NCI-H1930 (cell line): Measurements from ENCODE around the gene SH3TC2.

Experiments used
- DNase-seq, 2 experiments: peaks; one replicate each; lab custom pipeline; 2025; lab: John Stamatoyannopoulos, UW

SH3TC2 gene

DNA sequence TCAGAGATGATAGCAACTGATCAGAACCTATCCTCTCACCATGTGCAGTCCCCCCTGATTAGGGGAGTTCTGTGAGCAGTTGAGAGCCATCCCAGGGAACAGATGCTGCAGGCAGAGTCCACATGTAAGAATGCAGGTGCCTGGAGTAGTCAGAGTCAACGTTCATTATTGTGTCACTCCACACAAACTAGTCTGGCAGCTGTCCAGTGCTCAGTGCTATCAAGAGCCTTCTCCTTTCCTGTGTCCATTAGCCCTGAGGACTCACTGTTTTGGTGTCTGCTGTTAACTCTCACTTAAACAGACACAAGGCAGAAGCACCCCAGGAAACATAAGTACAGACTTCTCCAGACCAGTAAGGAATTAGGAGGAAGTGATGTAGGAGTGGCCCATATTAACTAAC, 2.5 kb downstream of the SH3TC2 start:
- DNase-seq = no peak

DNA sequence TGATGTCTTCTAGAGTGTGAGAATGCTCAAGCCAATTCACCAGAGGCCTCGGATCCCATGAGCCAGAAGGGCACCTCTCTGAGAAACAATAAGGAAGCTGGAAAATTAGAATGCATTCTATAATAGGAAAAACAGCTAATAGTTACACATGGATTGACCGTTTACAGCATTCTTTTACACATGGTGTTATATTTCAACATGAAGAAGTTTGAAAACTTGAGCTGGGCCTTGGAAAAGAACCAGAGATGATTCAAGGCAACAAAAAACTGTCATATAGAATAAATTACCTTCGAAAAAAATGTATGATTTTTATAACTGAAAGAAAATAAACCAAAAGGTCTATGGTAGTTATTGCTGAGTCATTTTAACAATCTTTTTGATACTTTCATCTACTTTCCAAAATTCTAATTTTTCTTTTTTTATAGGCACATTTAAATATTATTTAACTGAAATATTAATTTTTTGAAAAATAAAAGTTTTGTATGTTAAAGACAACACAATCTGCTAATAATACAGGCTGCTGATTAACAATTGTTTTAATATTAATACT, 6.2 kb downstream of the SH3TC2 start:
- no peak for DNase-seq

DNA sequence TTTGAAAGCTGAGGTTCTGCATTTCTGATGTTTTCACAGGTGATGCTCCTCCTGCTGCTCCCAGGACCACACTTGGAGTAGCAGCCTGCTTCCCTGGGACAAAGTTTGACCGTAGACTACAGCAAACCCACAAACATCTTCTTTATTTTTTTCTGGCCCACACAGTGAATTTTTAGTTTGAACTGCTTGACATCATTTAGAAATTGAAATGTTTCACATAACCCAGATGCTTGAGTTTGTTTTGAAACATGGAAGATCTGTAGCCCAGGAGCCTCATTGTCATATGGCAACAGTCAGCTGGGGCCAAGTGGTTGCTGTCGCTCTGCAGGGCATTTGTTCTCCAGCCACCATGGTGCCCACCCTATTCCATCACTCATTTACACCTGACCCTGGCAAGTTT, 8.4 kb downstream of the SH3TC2 start:
- no peak for DNase-seq

DNA sequence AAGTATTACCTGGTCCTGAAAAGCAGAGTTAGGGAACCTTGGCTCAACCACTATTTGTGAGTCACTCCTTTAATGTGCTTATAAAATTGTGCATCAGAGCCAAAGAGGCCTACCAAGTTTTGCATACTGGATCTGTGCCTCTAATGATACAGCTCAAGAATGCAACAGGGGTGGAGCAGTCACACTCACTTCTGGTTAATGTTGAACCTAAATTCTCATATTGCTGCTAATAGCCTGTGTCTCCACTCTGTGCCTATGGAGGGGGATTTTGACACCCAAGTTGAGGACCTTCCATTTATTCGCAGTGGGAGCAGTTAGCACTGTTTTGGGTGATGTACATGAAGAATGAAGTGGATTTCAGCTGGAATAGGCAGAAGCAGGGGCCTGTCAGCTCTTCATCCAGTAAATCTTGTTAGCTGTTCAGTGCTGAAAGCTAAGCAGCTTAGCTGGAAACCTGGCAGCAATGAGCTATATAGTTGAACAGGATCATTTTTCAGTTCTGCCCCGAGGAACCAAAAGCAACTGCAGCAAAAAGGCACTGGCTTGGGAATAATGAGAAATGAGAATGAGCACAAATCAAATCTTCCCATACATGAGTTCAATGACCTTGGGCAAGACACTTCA, 9.7 kb downstream of the SH3TC2 start:
- no peak for DNase-seq

DNA sequence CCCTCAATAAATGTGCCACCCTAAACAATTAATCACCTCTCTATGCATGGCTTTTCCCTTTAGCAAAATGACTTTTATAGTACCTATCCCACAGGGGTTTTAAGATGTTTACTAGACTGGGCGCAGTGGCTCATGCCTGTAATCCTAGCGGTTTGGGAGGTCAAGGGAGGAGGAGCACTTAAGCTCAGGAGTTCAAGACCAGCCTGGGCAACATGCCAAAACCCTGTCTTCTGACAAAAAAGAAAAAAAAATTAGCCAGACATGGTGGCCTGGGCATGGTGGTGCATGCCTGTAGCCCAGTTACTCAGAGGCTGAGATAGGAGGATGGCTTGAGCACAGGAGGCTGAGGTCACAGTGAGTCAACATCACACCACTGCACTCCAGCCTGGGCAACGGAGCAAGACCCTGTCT, 13.5 kb downstream of the SH3TC2 start:
- DNase-seq = no peak

DNA sequence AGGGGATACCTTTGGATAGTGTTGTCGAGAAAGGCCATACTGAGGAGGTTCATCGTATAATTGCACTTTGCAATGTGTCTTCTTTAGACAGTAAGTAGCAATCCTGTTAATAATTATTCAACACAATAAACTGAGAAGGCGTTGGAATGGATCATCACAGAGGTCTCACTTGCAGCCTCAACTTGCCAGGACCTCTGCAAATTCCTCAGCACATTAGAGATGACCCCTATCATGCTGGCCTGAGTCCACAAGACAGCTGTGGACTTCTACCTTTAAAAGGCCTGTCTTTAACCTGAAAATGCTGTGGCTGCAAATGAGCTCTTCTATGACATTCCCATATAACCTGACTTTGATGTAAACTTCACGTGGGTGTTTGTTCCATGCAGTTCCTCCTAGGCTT, 14.1 kb downstream of the SH3TC2 start:
- no peak for DNase-seq

DNA sequence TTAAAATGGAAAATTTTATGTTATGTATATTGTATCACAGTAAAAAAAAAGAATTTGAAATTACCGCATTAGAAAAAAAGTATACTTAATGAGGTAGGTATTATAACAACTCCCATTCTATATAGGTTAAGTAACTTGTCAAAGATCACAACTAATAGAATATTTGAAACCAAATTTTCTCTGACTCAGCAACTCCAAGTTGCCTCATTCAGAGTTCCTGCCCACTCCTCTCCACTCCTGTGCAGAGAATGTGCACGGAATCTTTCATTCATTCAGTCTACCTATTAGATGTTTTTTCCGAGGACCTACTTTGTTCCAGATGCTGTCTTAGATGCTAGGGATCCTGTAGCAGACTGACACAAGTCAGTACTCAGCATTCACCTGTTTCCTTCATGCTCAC, 15.4 kb downstream of the SH3TC2 start:
- no peak for DNase-seq

DNA sequence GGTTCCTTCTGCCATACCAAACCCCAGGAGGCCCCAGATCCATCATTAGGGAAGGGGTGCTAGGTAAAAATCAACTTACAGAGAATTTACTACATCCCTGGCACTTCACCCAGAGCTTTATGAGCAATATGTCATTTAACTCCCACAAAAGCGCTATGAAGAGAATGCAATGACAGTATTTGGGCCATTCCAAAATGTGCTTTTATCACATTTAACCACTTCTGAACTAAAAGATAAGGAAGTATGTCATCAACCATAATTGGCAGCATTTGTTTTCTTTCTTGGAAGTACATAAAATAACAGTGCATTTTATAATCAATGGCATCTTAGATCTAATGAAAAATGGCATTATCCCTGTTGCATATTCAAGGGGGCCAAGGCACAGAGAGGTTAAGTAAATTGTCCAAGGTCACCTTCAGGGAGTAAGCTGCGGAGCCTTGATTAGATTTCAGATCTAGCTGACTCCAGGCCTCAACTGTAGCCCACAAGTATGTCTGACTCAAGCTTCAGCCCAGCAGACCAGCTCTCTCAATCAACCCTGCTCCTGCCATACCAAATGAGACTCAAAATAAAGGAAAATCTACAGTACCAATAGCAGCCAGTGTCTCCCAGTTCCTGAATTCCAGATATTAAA, 16.5 kb downstream of the SH3TC2 start:
- DNase-seq = no peak

DNA sequence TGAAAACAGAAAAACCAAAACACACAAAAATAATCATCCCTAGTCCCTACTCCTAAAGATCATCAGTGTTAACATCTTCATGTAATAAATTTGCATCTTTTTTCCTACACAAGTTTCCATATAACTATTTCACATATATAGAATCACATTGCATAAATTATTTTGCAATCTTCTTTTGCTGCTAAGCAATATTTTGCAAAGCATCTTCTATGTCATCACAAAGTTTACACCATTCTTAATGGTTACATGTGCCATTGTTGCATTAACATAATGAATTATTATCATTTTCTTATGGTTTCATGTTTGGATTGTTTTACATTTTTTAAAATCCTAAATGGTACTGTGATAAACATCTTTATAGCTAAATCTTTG, 17.8 kb downstream of the SH3TC2 start:
- no peak for DNase-seq

DNA sequence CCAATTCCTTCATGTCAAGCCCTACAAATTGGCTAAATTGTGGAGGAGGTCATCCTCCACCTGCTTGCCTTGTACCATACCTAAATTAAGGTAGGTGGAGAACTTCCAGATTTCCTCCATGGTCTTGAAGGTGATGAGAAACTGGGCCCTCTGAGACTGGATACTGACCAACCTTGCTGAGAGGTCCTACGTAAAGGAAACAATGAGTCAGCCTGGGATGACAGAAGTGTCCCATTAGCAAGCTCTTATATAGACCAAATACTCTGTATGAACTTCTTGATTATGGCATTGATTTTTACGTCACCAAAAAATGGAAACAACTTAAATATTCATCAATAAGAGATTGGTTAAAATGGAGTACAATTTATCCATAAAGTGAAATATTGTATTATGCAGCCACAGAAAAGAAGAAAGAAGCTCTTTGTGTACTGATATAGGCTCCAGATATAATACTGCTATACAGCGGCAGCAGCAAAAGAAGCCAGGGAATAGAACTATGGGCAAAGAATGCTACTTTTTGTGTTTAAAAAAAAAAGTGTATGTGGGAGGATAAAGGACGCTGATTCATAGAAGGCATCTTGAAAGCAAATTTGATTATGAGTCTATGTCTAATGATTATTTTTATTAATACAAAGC, 18.3 kb downstream of the SH3TC2 start:
- no peak for DNase-seq

DNA sequence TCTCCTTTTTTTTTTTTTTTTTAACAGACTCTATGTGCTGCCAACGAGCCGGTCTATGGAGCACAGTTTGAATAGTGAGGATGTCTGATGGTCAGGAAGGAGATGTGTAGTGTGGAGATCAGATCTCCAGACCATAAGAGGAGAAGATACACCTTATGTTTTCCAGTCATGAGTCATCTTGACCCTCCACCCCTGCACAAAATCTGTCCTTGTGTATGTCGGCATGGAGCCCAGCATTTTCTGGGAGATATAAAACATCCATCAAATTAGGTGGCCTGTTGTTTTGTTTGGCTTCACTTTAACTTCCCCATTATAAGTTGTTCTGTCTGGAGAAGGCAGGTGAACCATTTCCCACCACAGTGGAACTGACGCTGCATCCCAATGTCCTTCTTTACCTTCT, 19.2 kb downstream of the SH3TC2 start:
- no peak for DNase-seq

DNA sequence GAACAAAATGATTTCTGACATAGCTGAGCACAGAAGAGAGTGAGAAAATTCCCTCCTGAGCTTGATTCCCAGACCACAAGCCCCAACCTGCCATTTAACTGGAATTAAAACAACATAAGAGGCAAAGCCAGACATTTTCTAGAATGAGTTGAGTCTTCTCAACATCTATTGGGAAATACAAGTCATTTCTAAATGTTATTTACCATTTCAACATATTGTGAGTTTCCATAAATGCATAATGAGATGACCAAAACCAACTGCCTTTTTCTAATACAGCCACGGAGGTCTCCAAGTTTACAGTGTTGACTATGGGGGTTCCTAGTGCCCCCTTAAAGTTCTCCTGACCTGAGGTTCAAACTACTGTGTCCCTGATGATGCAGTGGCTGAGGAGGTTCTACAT, 20.0 kb downstream of the SH3TC2 start:
- no peak for DNase-seq

DNA sequence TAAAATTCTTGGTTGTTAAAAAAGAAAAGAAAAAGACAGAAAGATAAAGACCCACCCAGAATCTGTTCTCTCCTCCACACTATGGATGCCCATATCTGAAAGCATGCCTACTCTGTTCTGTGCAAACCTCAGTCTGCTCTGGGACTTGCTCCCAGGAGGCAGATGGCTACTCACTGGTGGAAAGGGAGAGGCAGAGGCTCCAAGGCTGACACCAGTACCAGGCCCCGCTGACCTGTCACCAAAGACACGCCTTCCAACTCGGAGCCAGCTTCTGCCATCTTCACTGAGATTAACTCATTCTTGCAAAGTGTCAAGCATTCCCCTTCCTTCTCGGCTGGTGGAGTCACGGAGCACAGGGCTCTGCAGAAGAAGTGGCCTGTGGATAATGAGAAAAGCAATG, 21.6 kb downstream of the SH3TC2 start:
- DNase-seq = no peak

DNA sequence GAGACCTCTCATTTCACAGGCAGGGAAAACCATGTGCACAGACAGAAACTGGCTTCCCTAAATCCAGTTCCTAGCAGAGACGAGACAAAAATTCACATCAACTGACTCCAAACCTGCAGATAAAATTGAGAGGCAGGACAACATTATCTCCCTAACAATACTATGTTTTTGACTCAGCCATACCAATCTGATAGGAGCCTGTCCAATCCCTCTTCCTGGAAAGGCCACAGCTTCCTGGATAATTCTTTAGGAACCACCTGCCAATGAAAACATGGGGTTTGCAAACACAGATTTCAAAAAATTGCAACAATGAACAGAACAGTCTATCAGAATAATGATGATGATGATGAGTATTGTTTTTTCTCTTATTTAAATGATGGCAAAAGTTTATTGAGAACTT, 22.4 kb downstream of the SH3TC2 start:
- DNase-seq = no peak

DNA sequence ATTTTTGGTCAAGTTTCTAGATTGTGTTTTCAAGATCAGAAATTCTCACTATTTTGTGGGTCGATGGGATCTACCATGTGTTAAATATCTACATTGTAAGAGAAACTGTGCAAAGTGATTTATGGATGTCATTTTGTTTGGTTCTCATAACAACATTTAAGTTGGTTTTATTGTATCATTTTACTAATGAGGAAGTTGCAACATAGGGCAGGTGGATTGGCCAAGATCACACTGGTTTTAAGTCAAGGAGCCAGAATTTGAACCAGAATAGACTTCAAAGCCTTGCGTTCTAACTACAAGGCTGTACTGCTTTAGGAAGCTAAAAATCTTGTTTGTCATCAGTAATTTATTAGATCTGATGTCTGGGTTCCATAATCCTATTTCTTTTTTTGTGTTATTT, 23.4 kb downstream of the SH3TC2 start:
- no peak for DNase-seq

DNA sequence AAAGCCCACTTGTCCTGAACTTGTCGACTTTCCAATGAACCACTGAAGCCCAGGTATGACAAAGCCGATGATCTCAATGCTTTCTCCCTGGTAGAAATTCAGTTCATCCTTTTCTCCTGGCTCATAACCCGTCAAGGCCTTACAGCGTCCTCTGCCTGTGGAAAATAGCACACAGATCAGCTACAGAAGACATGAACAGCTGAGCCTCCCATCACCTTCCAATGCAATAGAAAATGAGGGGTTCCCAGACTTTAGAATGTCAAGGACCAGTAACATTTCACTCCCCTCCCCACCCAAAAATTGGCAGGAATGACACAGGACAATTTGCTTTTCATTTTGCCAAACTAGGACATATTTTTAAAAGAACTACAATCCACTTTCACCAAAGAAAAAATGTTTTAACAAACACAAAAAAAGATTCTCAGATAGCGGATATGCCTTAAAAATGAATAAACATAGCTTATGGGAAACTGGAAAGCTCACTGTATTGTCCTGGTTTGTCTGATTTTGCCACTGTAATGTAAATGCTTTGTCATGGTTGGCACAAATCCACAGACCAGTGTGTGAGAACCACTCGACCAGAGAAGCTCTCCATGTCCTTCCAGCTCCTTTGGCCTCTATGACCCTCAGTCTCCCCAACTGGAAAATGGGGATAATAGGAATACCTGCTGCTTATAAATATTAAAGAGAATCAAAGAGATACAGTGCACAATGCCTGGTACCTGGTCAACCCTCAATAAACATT, 24.4 kb downstream of the SH3TC2 start:
- DNase-seq = no peak

DNA sequence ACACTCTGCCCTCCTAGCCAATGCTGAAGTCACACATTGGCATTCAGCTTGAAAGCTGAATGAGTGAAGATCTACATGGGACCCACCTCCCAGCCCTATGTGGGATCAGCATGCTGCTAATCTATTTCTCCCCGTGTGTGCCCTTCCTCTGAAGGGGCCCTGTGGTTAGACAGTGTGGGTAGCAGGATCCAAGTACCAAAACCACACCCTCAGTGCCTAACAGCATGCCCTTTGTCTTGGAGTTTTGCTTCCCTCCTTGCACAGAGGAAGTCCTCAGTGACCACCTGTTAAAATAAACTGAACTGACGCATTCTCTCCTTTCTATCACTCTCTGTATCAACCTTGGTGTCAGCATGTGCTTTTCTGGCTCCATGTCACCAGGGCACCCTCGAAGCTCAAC, 25.0 kb downstream of the SH3TC2 start:
- no peak for DNase-seq

DNA sequence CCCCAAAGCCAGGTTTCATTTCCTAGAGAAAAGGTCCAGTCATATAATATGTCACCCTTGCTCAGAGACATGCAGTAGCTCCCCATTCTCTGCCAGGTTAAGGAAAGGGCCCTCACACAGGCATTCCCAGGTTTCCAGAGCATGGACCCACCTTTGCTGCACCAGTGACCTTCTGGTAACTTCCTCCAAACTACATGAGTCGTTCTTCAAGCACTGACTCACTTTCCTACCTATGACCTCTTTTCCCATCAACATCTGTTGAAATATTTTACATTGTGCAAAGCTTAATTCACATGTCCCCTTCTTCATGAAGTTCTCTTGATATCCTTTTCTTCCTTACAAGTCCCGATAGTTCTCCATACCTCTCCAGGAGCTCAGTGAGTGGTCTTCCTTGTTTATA, 25.9 kb downstream of the SH3TC2 start:
- DNase-seq = no peak

DNA sequence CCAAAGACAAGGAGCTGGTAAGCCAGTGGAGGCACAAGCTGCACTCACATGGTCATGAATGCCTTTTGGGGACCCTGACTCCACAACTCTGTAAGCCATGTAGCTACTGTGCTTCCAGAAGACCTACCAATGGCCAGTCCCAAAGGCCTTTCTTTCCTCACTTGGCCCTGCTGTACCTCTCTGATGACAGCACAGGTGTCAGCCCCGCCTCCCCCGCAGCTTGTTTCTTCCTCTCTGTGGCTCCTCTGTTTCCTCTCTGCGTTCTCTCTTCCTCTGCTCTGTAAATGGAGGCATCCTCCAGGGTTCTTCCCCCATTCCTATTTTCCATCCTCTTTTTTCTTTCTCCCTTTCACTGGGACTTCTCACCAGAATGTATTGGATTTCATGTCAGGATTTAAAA, 26.7 kb downstream of the SH3TC2 start:
- no peak for DNase-seq

DNA sequence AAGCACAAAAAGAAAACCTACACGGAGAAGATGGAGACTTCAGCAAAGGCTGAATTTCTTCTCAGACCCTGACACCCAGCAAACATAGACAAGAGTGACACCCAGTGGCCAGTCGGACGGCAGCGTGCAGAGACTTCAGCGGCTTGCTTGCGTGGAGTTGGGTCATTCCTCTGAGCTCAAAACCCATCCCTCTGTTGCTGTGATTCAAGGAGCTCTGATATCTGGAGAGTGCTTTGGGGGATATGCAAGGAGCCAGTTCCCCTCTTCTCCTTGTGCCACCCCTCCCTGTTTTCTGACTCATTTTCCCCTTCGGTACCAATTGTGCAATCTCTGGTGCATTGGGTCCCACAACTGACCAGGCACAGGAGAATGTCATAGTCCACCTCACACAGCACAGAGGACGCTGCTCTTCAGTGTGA, 27.5 kb downstream of the SH3TC2 start:
- DNase-seq = peak in 1 of 2 experiments; percentile 32

DNA sequence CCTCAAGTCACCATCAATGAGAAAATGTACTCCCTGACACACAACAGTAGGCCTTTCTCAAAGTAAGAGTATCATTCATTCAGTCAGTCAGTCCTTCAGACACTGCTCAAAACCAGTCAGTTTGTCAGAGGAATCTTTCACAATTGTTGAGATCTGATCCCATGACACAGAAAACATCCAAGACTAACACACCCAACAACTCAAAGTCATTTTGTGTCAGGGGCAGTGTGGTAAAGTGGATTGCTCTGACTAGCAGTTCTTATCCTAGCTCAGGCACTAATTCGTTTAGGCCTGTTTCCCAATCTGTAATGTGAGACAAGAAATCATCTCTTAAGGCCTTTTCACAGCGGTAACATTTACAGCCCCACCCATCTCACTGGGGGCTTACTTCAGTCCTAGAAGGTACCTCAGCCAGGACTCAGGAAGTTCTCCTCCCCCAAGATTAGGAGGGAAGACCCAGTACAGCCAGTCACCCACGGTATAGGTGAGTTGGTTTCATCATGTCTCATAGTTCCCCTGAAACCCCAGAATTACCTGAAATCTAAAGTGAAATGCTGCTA, 31.9 kb downstream of the SH3TC2 start:
- DNase-seq = no peak

DNA sequence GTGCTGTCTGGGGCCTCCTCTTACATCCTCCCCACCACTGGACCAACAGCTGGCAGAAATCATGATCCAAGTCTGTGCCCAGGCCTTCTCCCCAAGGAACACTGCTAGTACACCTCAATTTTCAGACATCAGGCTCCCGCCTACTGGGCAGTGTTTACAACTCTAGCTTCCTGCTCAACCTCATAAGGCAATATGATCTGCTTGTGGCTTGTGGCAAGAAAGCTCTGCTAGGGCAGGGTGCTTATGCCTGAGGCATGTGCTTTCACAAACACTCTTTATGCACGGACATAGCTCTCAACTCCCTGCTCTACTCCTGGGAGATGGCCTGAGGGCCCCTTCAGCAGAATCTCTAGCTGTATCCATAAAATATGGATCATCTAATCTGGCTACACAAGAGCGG, 32.5 kb downstream of the SH3TC2 start:
- DNase-seq = no peak

DNA sequence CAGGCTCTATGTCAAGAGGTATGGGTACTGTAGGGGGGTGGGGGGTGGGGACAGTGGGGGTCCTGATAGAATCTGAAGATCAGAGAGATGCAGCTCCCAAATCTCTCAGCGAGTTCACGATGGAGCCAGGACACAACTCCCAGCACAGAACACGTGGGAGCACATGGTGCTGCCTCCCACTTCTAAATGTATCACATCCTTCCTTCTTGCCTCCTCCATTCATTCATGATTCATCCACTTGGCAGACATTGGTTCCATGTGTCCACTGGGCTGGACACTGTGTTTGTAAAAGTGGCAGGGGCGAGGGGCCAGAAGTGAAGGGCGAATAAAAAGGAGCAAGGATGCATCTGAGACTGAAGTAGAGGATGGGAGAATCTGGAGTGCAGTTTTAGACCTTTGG, 33.9 kb downstream of the SH3TC2 start:
- DNase-seq = no peak
